ENCODE results near the gene ZBTB32. TPM values are rescaled to one million over a fixed set of nuclear protein-coding genes. Genes with fewer than 3 reads are reported as not detected.

Gene ZBTB32
- total and polyA plus RNA-seq, 2 of the 8 experiments (the other 6 are each of a cell fraction or from before 2014, with no cell fraction given): 0.11 to 0.50 TPM

- TF ChIP-seq CTCF (IDR thresholded peaks at IDR 0.05; ENCODE audit: control extremely low read depth in 1 of 3, insufficient read depth in 1 of 3, low read depth in 1 of 3, low read length in 3 of 3): no peak
These were observed 27.5 kb downstream of the ZBTB32 start (continued) for GRCh38 chr19:35731779-35732405.
